Measurements from ENCODE around the gene DMRT3. TPM values are rescaled to one million over a fixed set of nuclear protein-coding genes. Genes with fewer than 3 reads are reported as not detected.
A peak's percentile ranks its signal among the peaks of the same experiment; 100 is the strongest.

DMRT3 gene
- total RNA-seq, 4 donors from 2014 or later: 0.12 TPM; not detected in 3

- TF ChIP-seq EP300 (IDR thresholded peaks at IDR 0.05) (no peak), CTCF (IDR thresholded peaks at IDR 0.05) (no peak), POLR2AphosphoS5 (IDR thresholded peaks at IDR 0.05) (no peak), POLR2A (IDR thresholded peaks at IDR 0.05) (no peak)
- no peak for ATAC-seq
- 10 to 18% methylated on average over 4 to 20 of the region's 49 CpGs for WGBS, 2 donors (ENCODE audit: low coverage in 1 of 2)
Observed at GRCh38 chr9:969310-970150, 6.9 kb upstream of the DMRT3 start.

GRCh38 chr9:970151-970996 is 6.1 kb upstream of the DMRT3 start:
- Histone ChIP-seq H3K9me3 (no peaks in the 10 kb centered on the region), H3K4me3 (no peak overlapping the region), H3K4me1 (peaks cover 0 to 45% (median 26%) of the 10 kb centered on the region in 3 donors), H3K27me3 (peaks cover 100% of the 10 kb centered on the region), H3K27ac (no peak overlapping the region), H3K36me3 (no peaks in the 10 kb centered on the region)
- ATAC-seq: no peak
- 0 to 24% methylated on average over 3 to 5 of the region's 57 CpGs for WGBS, 2 donors (ENCODE audit: low coverage in 1 of 2)
- TF ChIP-seq POLR2A (IDR thresholded peaks at IDR 0.05) (no peak), POLR2AphosphoS5 (IDR thresholded peaks at IDR 0.05) (no peak)

More at GRCh38 chr9:969310-970150, 6.9 kb upstream of the DMRT3 start:
- no peak overlapping the region for H3K27ac ChIP-seq
- no peaks in the 10 kb centered on the region for H3K9me3 ChIP-seq
- no peaks in the 10 kb centered on the region for H3K36me3 ChIP-seq
- H3K4me1 ChIP-seq: peaks cover 0 to 45% (median 26%) of the 10 kb centered on the region in 3 donors
- H3K4me3 ChIP-seq: no peak overlapping the region
- peaks cover 100% of the 10 kb centered on the region for H3K27me3 ChIP-seq

GRCh38 chr9:971901-972500 is 4.5 kb upstream of the DMRT3 start:
- Histone ChIP-seq H3K27ac (no peak overlapping the region), H3K36me3 (no peaks in the 10 kb centered on the region), H3K9me3 (no peaks in the 10 kb centered on the region), H3K27me3 (peaks cover 100% of the 10 kb centered on the region), H3K4me1 (peaks cover 0 to 61% (median 36%) of the 10 kb centered on the region in 3 donors), H3K4me3 (peak overlapping the region in 1 of 2 donors; percentile 50)
- WGBS, 2 donors (ENCODE audit: low coverage in 1 of 2): 7 to 10% methylated on average over 3 to 6 of the region's 42 CpGs
- peak; percentile 8 for ATAC-seq
- TF ChIP-seq POLR2AphosphoS5 (IDR thresholded peaks at IDR 0.05) (no peak), POLR2A (IDR thresholded peaks at IDR 0.05) (no peak), CTCF (IDR thresholded peaks at IDR 0.05) (no peak), EP300 (IDR thresholded peaks at IDR 0.05) (no peak)

GRCh38 chr9:972501-973294 is 3.8 kb upstream of the DMRT3 start:
- no peaks in the 10 kb centered on the region for H3K36me3 ChIP-seq
- H3K4me1 ChIP-seq: peaks cover 0 to 65% (median 36%) of the 10 kb centered on the region in 3 donors
- peaks cover 100% of the 10 kb centered on the region for H3K27me3 ChIP-seq
- no peaks in the 10 kb centered on the region for H3K9me3 ChIP-seq
- no peak overlapping the region for H3K27ac ChIP-seq
- peak; percentile 8 for ATAC-seq
- TF ChIP-seq POLR2A (IDR thresholded peaks at IDR 0.05): no peak
- WGBS, 2 donors (ENCODE audit: low coverage in 1 of 2): 4 to 11% methylated on average over 3 to 9 of the region's 68 CpGs
- peak overlapping the region in 1 of 2 donors; percentile 50 for H3K4me3 ChIP-seq

GRCh38 chr9:973295-973834 is 3.1 kb upstream of the DMRT3 start:
- WGBS, 2 donors (ENCODE audit: low coverage in 1 of 2): 21 to 34% methylated on average over 10 to 12 of the region's 17 CpGs
- Histone ChIP-seq H3K4me3 (no peak overlapping the region), H3K4me1 (peaks cover 0 to 65% (median 36%) of the 10 kb centered on the region in 3 donors), H3K27me3 (peaks cover 100% of the 10 kb centered on the region), H3K27ac (no peak overlapping the region), H3K9me3 (no peaks in the 10 kb centered on the region), H3K36me3 (no peaks in the 10 kb centered on the region)
- TF ChIP-seq CTCF (IDR thresholded peaks at IDR 0.05): no peak
- ATAC-seq: no peak

Measured in gastroesophageal sphincter (tissue), 4 donors.